ENCODE measurements around the gene UQCC2.

Gene UQCC2

GRCh38 chr6:33670086-33670660, 41.3 kb downstream of the UQCC2 start:
- no peak overlapping the region for H3K23ac ChIP-seq (ENCODE audit: low read length in 2 of 2)
- H4K8ac ChIP-seq (ENCODE audit: low read length): no peak overlapping the region
- no peak overlapping the region for H3K27ac ChIP-seq (ENCODE audit: low read length, poor library complexity, severe bottlenecking)
- no peaks in the 10 kb centered on the region for H3K9me3 ChIP-seq (ENCODE audit: control insufficient read depth, low read length)
- no peak overlapping the region for H3K4me3 ChIP-seq (ENCODE audit: insufficient read depth in 1 of 2, low read depth in 1 of 2, low read length in 2 of 2)
- H3K4me1 ChIP-seq (ENCODE audit: control insufficient read depth, insufficient read depth, low read depth, low read length): peaks cover 18% of the 10 kb centered on the region
- H3K14ac ChIP-seq (ENCODE audit: low read length in 2 of 2): no peak overlapping the region
- H3K9ac ChIP-seq (ENCODE audit: low read length): no peak overlapping the region
- H2AFZ ChIP-seq (ENCODE audit: low read depth, low read length): no peak overlapping the region
- no peak overlapping the region for H2AK5ac ChIP-seq (ENCODE audit: low read length, severe bottlenecking)
- H3K18ac ChIP-seq (ENCODE audit: low read depth in 1 of 2, low read length in 2 of 2): no peak overlapping the region
- no peak overlapping the region for H3K4ac ChIP-seq (ENCODE audit: low read depth in 1 of 2, low read length in 2 of 2)
- no peak overlapping the region for H2BK12ac ChIP-seq (ENCODE audit: low read length in 2 of 2)
- H4K91ac ChIP-seq (ENCODE audit: low read length): no peak overlapping the region
- no peak overlapping the region for H2BK120ac ChIP-seq (ENCODE audit: low read depth, low read length)
- no peak overlapping the region for H2BK5ac ChIP-seq (ENCODE audit: low read depth, low read length, poor library complexity, severe bottlenecking)
- H2BK15ac ChIP-seq (ENCODE audit: low read depth, poor library complexity, severe bottlenecking): no peak overlapping the region
- H3K4me2 ChIP-seq (ENCODE audit: low read length, poor library complexity, severe bottlenecking): no peak overlapping the region
- no peak for DNase-seq
- H3K27me3 ChIP-seq (ENCODE audit: control insufficient read depth in 1 of 2, insufficient read depth in 1 of 2, low read length in 2 of 2): no peaks in the 10 kb centered on the region
- peaks cover 2% of the 10 kb centered on the region for H3K79me1 ChIP-seq (replicated peaks; ENCODE audit: low read length, poor library complexity, severe bottlenecking)
- WGBS: 95% methylated on average over 17 of the region's 21 CpGs
- H3K36me3 ChIP-seq (ENCODE audit: control insufficient read depth in 1 of 2, insufficient read depth in 2 of 2, low read depth in 1 of 2, low read length in 2 of 2): peaks cover 74 to 92% of the 10 kb centered on the region in 2 experiments

DNA sequence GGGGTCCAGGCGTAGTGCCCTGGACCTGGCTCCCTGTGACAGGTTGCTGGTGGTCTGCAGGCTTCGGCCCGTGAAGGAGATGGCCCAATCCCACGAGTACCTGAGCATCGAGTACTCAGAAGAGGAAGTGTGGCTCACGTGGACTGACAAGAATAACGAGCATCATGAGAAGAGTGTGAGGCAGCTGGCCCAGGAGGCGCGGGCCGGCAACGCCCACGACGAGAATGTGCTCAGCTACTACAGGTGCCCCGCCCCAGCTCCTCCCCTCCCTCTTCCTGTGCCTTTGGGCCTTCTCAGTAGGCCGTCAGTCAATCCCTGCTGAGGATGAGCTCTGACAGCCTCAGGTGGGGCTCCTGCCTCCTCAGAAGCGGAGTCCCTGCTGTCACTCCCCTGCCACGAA, 42.6 kb downstream of the UQCC2 start:
- no peak for DNase-seq
- Histone ChIP-seq H3K79me1 (replicated peaks; ENCODE audit: low read length, poor library complexity, severe bottlenecking) (peaks cover 2% of the 10 kb centered on the region), H3K23ac (ENCODE audit: low read length in 2 of 2) (no peak overlapping the region), H4K91ac (ENCODE audit: low read length) (no peak overlapping the region), H3K4ac (ENCODE audit: low read depth in 1 of 2, low read length in 2 of 2) (no peak overlapping the region), H3K27ac (ENCODE audit: low read length, poor library complexity, severe bottlenecking) (no peak overlapping the region), H3K27me3 (ENCODE audit: control insufficient read depth in 1 of 2, insufficient read depth in 1 of 2, low read length in 2 of 2) (no peaks in the 10 kb centered on the region), H3K9ac (ENCODE audit: low read length) (no peak overlapping the region), H2BK5ac (ENCODE audit: low read depth, low read length, poor library complexity, severe bottlenecking) (no peak overlapping the region), H3K9me3 (ENCODE audit: control insufficient read depth, low read length) (no peaks in the 10 kb centered on the region), H2BK120ac (ENCODE audit: low read depth, low read length) (no peak overlapping the region), H3K14ac (ENCODE audit: low read length in 2 of 2) (no peak overlapping the region), H2BK12ac (ENCODE audit: low read length in 2 of 2) (no peak overlapping the region), H3K18ac (ENCODE audit: low read depth in 1 of 2, low read length in 2 of 2) (no peak overlapping the region), H3K4me1 (ENCODE audit: control insufficient read depth, insufficient read depth, low read depth, low read length) (peaks cover 16% of the 10 kb centered on the region), H2AFZ (ENCODE audit: low read depth, low read length) (no peak overlapping the region), H2AK5ac (ENCODE audit: low read length, severe bottlenecking) (no peak overlapping the region), H3K4me2 (ENCODE audit: low read length, poor library complexity, severe bottlenecking) (no peak overlapping the region), H4K8ac (ENCODE audit: low read length) (no peak overlapping the region), H3K4me3 (ENCODE audit: insufficient read depth in 1 of 2, low read depth in 1 of 2, low read length in 2 of 2) (no peak overlapping the region), H2BK15ac (ENCODE audit: low read depth, poor library complexity, severe bottlenecking) (no peak overlapping the region), H3K36me3 (ENCODE audit: control insufficient read depth in 1 of 2, insufficient read depth in 2 of 2, low read depth in 1 of 2, low read length in 2 of 2) (peaks cover 78 to 94% of the 10 kb centered on the region in 2 experiments)
- 72% methylated on average over 17 of the region's 17 CpGs for WGBS

DNA sequence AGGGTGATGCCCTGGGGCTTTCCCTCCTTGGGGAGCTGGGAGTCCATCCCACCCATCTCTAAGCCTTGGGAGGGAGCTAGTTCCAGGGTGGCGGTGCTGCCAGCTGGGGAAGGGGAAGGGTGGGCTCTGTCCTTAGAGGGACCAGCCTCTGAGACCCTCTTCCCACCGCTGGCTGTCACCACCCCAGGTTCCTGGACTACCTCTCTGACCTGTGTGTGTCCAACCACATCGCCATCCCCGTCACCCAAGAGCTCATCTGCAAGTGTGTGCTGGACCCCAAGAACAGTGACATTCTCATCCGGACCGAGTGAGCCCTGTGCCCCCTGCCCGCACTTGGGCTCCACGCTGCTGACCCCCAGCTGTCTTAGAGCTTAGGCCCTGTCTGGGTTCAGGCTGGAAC, 43.2 kb downstream of the UQCC2 start:
- Histone ChIP-seq H2BK120ac (ENCODE audit: low read depth, low read length) (no peak overlapping the region), H2BK15ac (ENCODE audit: low read depth, poor library complexity, severe bottlenecking) (no peak overlapping the region), H3K4me3 (ENCODE audit: insufficient read depth in 1 of 2, low read depth in 1 of 2, low read length in 2 of 2) (no peak overlapping the region), H3K23ac (ENCODE audit: low read length in 2 of 2) (no peak overlapping the region), H3K4me2 (ENCODE audit: low read length, poor library complexity, severe bottlenecking) (no peak overlapping the region), H2BK5ac (ENCODE audit: low read depth, low read length, poor library complexity, severe bottlenecking) (no peak overlapping the region), H3K4me1 (ENCODE audit: control insufficient read depth, insufficient read depth, low read depth, low read length) (peaks cover 12% of the 10 kb centered on the region), H2BK12ac (ENCODE audit: low read length in 2 of 2) (no peak overlapping the region), H3K79me1 (replicated peaks; ENCODE audit: low read length, poor library complexity, severe bottlenecking) (peaks cover 2% of the 10 kb centered on the region), H3K9me3 (ENCODE audit: control insufficient read depth, low read length) (no peaks in the 10 kb centered on the region), H3K27me3 (ENCODE audit: control insufficient read depth in 1 of 2, insufficient read depth in 1 of 2, low read length in 2 of 2) (no peaks in the 10 kb centered on the region), H2AFZ (ENCODE audit: low read depth, low read length) (no peak overlapping the region), H2AK5ac (ENCODE audit: low read length, severe bottlenecking) (no peak overlapping the region), H3K27ac (ENCODE audit: low read length, poor library complexity, severe bottlenecking) (no peak overlapping the region), H4K91ac (ENCODE audit: low read length) (no peak overlapping the region), H4K8ac (ENCODE audit: low read length) (no peak overlapping the region), H3K9ac (ENCODE audit: low read length) (no peak overlapping the region), H3K18ac (ENCODE audit: low read depth in 1 of 2, low read length in 2 of 2) (no peak overlapping the region), H3K36me3 (ENCODE audit: control insufficient read depth in 1 of 2, insufficient read depth in 2 of 2, low read depth in 1 of 2, low read length in 2 of 2) (peaks cover 78 to 94% of the 10 kb centered on the region in 2 experiments), H3K14ac (ENCODE audit: low read length in 2 of 2) (no peak overlapping the region), H3K4ac (ENCODE audit: low read depth in 1 of 2, low read length in 2 of 2) (no peak overlapping the region)
- DNase-seq: no peak
- WGBS: 99% methylated on average over 8 of the region's 8 CpGs

DNA sequence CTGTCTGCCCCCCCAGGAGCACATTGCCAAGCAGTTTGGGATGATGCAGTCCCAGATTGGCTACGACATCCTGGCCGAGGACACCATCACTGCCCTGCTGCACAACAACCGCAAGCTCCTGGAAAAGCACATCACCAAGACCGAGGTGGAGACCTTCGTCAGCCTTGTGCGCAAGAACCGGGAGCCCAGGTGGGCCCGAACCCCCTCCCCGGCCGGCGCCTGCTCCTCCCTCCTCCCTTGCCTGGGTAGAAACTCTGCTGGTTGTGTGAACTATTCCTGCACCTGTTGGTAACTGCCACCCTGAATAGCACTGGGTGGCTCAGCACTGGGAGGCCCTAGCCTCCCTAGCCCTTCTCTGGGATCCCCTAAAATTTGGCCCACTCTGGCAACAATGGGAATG, 43.7 kb downstream of the UQCC2 start:
- Histone ChIP-seq H3K4me2 (ENCODE audit: low read length, poor library complexity, severe bottlenecking) (no peak overlapping the region), H4K91ac (ENCODE audit: low read length) (no peak overlapping the region), H3K14ac (ENCODE audit: low read length in 2 of 2) (no peak overlapping the region), H3K27me3 (ENCODE audit: control insufficient read depth in 1 of 2, insufficient read depth in 1 of 2, low read length in 2 of 2) (no peaks in the 10 kb centered on the region), H3K36me3 (ENCODE audit: control insufficient read depth in 1 of 2, insufficient read depth in 2 of 2, low read depth in 1 of 2, low read length in 2 of 2) (peaks cover 77 to 96% of the 10 kb centered on the region in 2 experiments), H3K4me3 (ENCODE audit: insufficient read depth in 1 of 2, low read depth in 1 of 2, low read length in 2 of 2) (no peak overlapping the region), H2AK5ac (ENCODE audit: low read length, severe bottlenecking) (no peak overlapping the region), H2BK5ac (ENCODE audit: low read depth, low read length, poor library complexity, severe bottlenecking) (no peak overlapping the region), H3K18ac (ENCODE audit: low read depth in 1 of 2, low read length in 2 of 2) (no peak overlapping the region), H2BK15ac (ENCODE audit: low read depth, poor library complexity, severe bottlenecking) (no peak overlapping the region), H4K8ac (ENCODE audit: low read length) (no peak overlapping the region), H3K23ac (ENCODE audit: low read length in 2 of 2) (no peak overlapping the region), H3K4me1 (ENCODE audit: control insufficient read depth, insufficient read depth, low read depth, low read length) (peaks cover 7% of the 10 kb centered on the region), H3K79me1 (replicated peaks; ENCODE audit: low read length, poor library complexity, severe bottlenecking) (no peaks in the 10 kb centered on the region), H2AFZ (ENCODE audit: low read depth, low read length) (no peak overlapping the region), H3K4ac (ENCODE audit: low read depth in 1 of 2, low read length in 2 of 2) (no peak overlapping the region), H2BK12ac (ENCODE audit: low read length in 2 of 2) (no peak overlapping the region), H3K9me3 (ENCODE audit: control insufficient read depth, low read length) (no peaks in the 10 kb centered on the region), H3K27ac (ENCODE audit: low read length, poor library complexity, severe bottlenecking) (no peak overlapping the region), H3K9ac (ENCODE audit: low read length) (no peak overlapping the region), H2BK120ac (ENCODE audit: low read depth, low read length) (no peak overlapping the region)
- WGBS: 97% methylated on average over 11 of the region's 11 CpGs
- no peak for DNase-seq

Measured in mesenchymal stem cell (in vitro differentiated cells and primary cell).